Transverse colon (tissue), 4 donors: ENCODE measurements around the gene CSPG5. TPM values are rescaled to one million over a fixed set of nuclear protein-coding genes. Genes with fewer than 3 reads are reported as not detected.

Source experiments
- DNase-seq: peaks from one replicate; pipeline ENCODE4 v3.0.0-alpha.2; 2019
- H3K27ac ChIP-seq, 4 donors: fragments of 200-600 bp; sonication (generic); 2 replicates each; pipeline ENCODE4 v1.5.1; 2016 to 2018; ENCODE audit warnings: inconsistent platforms in 4 of 4
- H3K27me3 ChIP-seq: fragments of 200-600 bp; sonication (generic); 2 replicates; pipeline ENCODE4 v1.5.1; 2017; ENCODE audit warnings: inconsistent platforms
- H3K36me3 ChIP-seq, 4 donors: fragments of 200-600 bp; sonication (generic); 2 replicates each; pipeline ENCODE4 v1.5.1; 2017 to 2019; ENCODE audit warnings: inconsistent platforms in 4 of 4
- H3K4me1 ChIP-seq, 4 donors: fragments of 200-600 bp; sonication (generic); 2 replicates each; pipeline ENCODE4 v1.5.1; 2017 to 2020; ENCODE audit warnings: inconsistent platforms in 4 of 4
- H3K4me3 ChIP-seq, 4 donors: fragments of 200-600 bp; sonication (generic); 1 replicate in 1 of 4; 2 replicates in 3 of 4; pipeline versions ENCODE4 v1.5.1 to v1.6.1; 2017 to 2019; ENCODE audit warnings: inconsistent platforms in 4 of 4
- H3K9me3 ChIP-seq, 2 donors: fragments of 200-600 bp; sonication (generic); 2 replicates each; pipeline ENCODE4 v1.5.1; 2017 to 2019; ENCODE audit warnings: inconsistent platforms in 2 of 2
- CTCF ChIP-seq, 5 experiments: fragments of 200-600 bp in 3 of 5; fragments of 450-650 bp in 2 of 5; sonication (generic) in 3 of 5; IDR thresholded peaks; 1 replicate in 2 of 5; 2 replicates in 3 of 5; pipeline ENCODE4 v1.5.1; 2016 to 2017; ENCODE audit warnings: antibody characterized with exemption in 5 of 5, inconsistent platforms in 3 of 5, mild to moderate bottlenecking in 2 of 5, moderate library complexity in 1 of 5
- EP300 ChIP-seq: sonication (generic); formaldehyde crosslinking; IDR thresholded peaks from one replicate; pipeline ENCODE4 v1.6.1; 2017; ENCODE audit warnings: antibody characterized with exemption, low read depth
- POLR2A ChIP-seq: fragments of 450-650 bp; IDR thresholded peaks from one replicate; pipeline ENCODE4 v1.6.1; 2016; ENCODE audit warnings: antibody characterized with exemption, mild to moderate bottlenecking, moderate library complexity
- POLR2AphosphoS5 ChIP-seq, 3 donors: sonication (generic); formaldehyde crosslinking; IDR thresholded peaks; one replicate each; pipeline ENCODE4 v1.6.1; 2016; ENCODE audit warnings: antibody characterized with exemption in 3 of 3
- WGBS, 2 donors: methylation state at CpG; one replicate each; pipeline ENCODE4 v1.1.5; 2018; ENCODE audit warnings: low coverage in 1 of 2; 5-methylcytosine and 5-hydroxymethylcytosine counted together
- in situ Hi-C, 4 donors: fragments of 200-750 bp; cut with MboI; loops; one replicate each; pipeline versions ENCODE4 v1.15.0 to v1.15.1; 2017; ENCODE audit warnings: low sequenced_read_pairs in 3 of 4, low pct_ligation_motif_present in 1 of 4, low pct_unique_long_range_greater_than_20kb in 1 of 4
- intact Hi-C: fragments of 100-400 bp; cut with DNase I; formaldehyde crosslinking; loops from one replicate; pipeline ENCODE4 v1.15.1; 2023; ENCODE audit warnings: low total_unique reads
- total RNA-seq, 4 donors: library from RNA; depleted of rRNA; stranded (reverse); fragments of >200 nt; gene quantifications; one replicate each; pipeline ENCODE4 v1.1.0, GENCODE V29; 2016

The CSPG5 gene
- total RNA-seq, 4 donors from 2014 or later = 0.60 to 2.6 (median 0.96) TPM; not detected in 1

- peaks cover 0 to 7% (median 3%) of the 10 kb centered on the region in 4 donors for H3K36me3 ChIP-seq
- DNase-seq = no peak
- H3K4me3 ChIP-seq = no peak overlapping the region
- no peaks in the 10 kb centered on the region for H3K9me3 ChIP-seq
- H3K4me1 ChIP-seq = peaks cover 5 to 38% (median 31%) of the 10 kb centered on the region in 4 donors
- in situ Hi-C loops = no loop called here
- no peak overlapping the region for H3K27ac ChIP-seq
- WGBS, 2 donors = 16 to 38% methylated on average over 2 of the region's 2 CpGs
- no peaks in the 10 kb centered on the region for H3K27me3 ChIP-seq
- TF ChIP-seq POLR2A = no peak
- TF ChIP-seq CTCF (IDR thresholded peaks at IDR 0.05) = no peak
- TF ChIP-seq EP300 = no peak
- no peak for TF ChIP-seq POLR2AphosphoS5 (IDR thresholded peaks at IDR 0.05)
- intact Hi-C loops = no loop called here
Measured at GRCh38 chr3:47605652-47606051, 27.0 kb upstream of the CSPG5 start.

DNA sequence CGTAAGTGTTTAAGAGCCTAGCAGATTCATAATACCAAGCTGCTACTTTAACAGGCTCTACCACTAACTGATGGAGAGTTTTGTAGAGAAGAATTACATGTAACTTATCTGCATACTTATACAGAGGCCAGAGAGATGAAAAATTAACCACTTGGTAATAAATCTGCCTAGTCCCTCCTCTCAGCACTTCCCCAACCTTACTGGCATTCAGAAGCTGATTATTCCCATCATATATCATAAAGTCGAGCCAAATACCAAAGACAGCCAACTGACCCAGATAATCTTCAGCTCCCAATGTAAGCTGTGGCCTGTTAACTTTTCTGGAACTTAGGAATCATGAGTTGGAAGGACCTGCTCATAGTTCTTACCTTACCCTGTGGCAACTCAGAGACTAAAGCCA lies 25.5 kb upstream of the CSPG5 start:
- H3K4me1 ChIP-seq = peaks cover 5 to 38% (median 31%) of the 10 kb centered on the region in 4 donors

DNA sequence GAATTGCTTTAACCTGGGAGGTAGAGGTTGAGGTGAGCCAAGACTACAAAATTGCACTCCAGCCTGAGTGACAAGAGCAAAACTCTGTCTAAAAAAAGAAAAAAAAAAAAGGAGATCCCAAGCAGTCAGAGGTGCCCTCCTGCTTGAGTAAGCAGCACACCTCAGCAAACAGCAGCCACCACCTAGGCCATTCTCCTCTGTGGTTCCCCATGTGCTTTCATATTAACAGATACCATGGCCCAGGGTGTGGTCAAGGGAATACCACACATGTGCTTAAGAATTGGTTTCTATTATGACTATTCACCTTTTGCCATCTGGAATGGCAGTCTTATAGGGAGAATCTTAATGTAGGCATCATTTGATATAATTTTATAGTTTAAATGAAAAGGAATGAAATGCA lies 24.7 kb upstream of the CSPG5 start:
- Histone ChIP-seq H3K4me3 (no peak overlapping the region), H3K4me1 (peaks cover 5 to 38% (median 31%) of the 10 kb centered on the region in 4 donors), H3K9me3 (no peaks in the 10 kb centered on the region), H3K36me3 (no peaks in the 10 kb centered on the region), H3K27ac (no peak overlapping the region), H3K27me3 (no peaks in the 10 kb centered on the region)
- no peak for TF ChIP-seq POLR2A
- TF ChIP-seq POLR2AphosphoS5 (IDR thresholded peaks at IDR 0.05) = no peak
- no peak for TF ChIP-seq EP300
- TF ChIP-seq CTCF (IDR thresholded peaks at IDR 0.05) = no peak
- no peak for DNase-seq
- intact Hi-C loops (no loop called here), in situ Hi-C loops (no loop called here)

More for the DNA sequence above, 25.5 kb upstream of the CSPG5 start:
- H3K27ac ChIP-seq = no peak overlapping the region
- in situ Hi-C loops = no loop called here
- no peaks in the 10 kb centered on the region for H3K9me3 ChIP-seq
- H3K27me3 ChIP-seq = no peaks in the 10 kb centered on the region
- intact Hi-C loops = no loop called here
- 60 to 86% methylated on average over 1 to 2 of the region's 2 CpGs for WGBS, 2 donors
- DNase-seq = no peak
- H3K36me3 ChIP-seq = no peaks in the 10 kb centered on the region
- TF ChIP-seq POLR2A = no peak
- no peak for TF ChIP-seq POLR2AphosphoS5 (IDR thresholded peaks at IDR 0.05)
- no peak for TF ChIP-seq EP300
- no peak for TF ChIP-seq CTCF (IDR thresholded peaks at IDR 0.05)
- no peak overlapping the region for H3K4me3 ChIP-seq

DNA sequence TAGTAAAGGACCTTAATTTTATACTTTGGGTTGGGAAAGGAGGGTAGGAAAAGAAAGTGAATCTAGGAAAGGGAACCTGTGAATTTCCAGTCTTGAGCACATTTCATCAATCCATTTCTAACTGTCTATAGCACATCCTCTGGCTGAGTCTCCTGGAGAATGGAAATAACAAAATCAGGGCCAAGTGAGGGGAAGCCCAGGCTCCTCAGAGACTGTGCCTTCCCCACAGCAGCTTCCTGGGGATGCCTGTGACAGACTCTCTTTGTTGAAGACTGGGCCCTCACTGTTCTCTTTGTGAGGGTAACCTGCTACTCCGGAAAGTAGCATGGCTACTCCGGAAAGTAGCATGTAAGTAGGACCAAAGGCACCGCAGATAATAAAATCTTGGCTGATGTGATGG lies 22.6 kb upstream of the CSPG5 start:
- Histone ChIP-seq H3K27ac (no peak overlapping the region), H3K27me3 (no peaks in the 10 kb centered on the region), H3K9me3 (no peaks in the 10 kb centered on the region), H3K4me3 (no peak overlapping the region), H3K36me3 (no peaks in the 10 kb centered on the region), H3K4me1 (peaks cover 5 to 21% (median 16%) of the 10 kb centered on the region in 4 donors)
- in situ Hi-C loops (no loop called here), intact Hi-C loops (no loop called here)
- 95 to 97% methylated on average over 3 of the region's 3 CpGs for WGBS, 2 donors
- DNase-seq = no peak
- TF ChIP-seq EP300 (no peak), CTCF (IDR thresholded peaks at IDR 0.05) (no peak), POLR2AphosphoS5 (IDR thresholded peaks at IDR 0.05) (no peak), POLR2A (no peak)
